Neural cell (in vitro differentiated cells): ENCODE results near the gene SLC22A23. TPM values are rescaled to one million over a fixed set of nuclear protein-coding genes. Genes with fewer than 3 reads are reported as not detected.

Source experiments
- H2AFZ ChIP-seq: fragments of 200-600, 300-800 bp; sonication (generic), shearing (Covaris generic); 2 replicates; pipeline ENCODE4 v1.6.0; 2014; ENCODE audit warnings: low read depth, mild to moderate bottlenecking, antibody characterized with exemption, low read length, moderate library complexity
- H3F3A ChIP-seq: fragments of 200-600 bp; shearing (Covaris generic); 2 replicates; pipeline ENCODE4 v1.6.1; 2016; ENCODE audit warnings: mild to moderate bottlenecking, moderate library complexity, mixed read lengths, antibody characterized with exemption, low read length; ENCODE audit not compliant: insufficient read depth, poor library complexity, severe bottlenecking
- H3K27ac ChIP-seq: fragments of 200-600, 300-800 bp; sonication (generic), shearing (Covaris generic); 2 replicates; pipeline ENCODE4 v1.5.1; 2014; ENCODE audit warnings: mild to moderate bottlenecking, low read length, moderate library complexity
- H3K27me3 ChIP-seq: fragments of 300-800, 200-600 bp; sonication (generic), shearing (Covaris generic); 2 replicates; pipeline ENCODE4 v1.6.0; 2014; ENCODE audit warnings: mild to moderate bottlenecking, low read depth, low read length, moderate library complexity; ENCODE audit not compliant: insufficient read depth
- H3K36me3 ChIP-seq: fragments of 300-800, 200-600 bp; sonication (generic), shearing (Covaris generic); 2 replicates; pipeline ENCODE4 v1.5.1; 2014; ENCODE audit warnings: mild to moderate bottlenecking, antibody characterized with exemption, low read length, moderate library complexity; ENCODE audit not compliant: insufficient read depth
- H3K4me2 ChIP-seq: fragments of 300-800, 200-600 bp; sonication (generic), shearing (Covaris generic); 2 replicates; pipeline ENCODE4 v1.6.0; 2014; ENCODE audit warnings: mild to moderate bottlenecking, low read length
- H3K4me3 ChIP-seq: fragments of 300-800, 200-600 bp; sonication (generic), shearing (Covaris generic); 2 replicates; pipeline ENCODE4 v1.5.1; 2014; ENCODE audit warnings: mild to moderate bottlenecking, low read length, moderate library complexity
- H3K79me2 ChIP-seq: fragments of 200-600 bp; shearing (Covaris generic); replicated peaks from 2 replicates; pipeline ENCODE4 v1.6.0; 2014; ENCODE audit warnings: mild to moderate bottlenecking, low read length, moderate library complexity; ENCODE audit not compliant: insufficient read depth
- H3K9ac ChIP-seq: fragments of 300-800, 200-600 bp; sonication (generic), shearing (Covaris generic); 2 replicates; pipeline ENCODE4 v1.6.1; 2016; ENCODE audit warnings: mild to moderate bottlenecking, low read length, mixed read lengths
- H3K9me2 ChIP-seq: fragments of 200-600 bp; shearing (Covaris generic); 2 replicates; pipeline ENCODE4 v1.6.1; 2016; ENCODE audit warnings: mild to moderate bottlenecking, low read length, mixed read lengths; ENCODE audit not compliant: insufficient read depth
- H3K9me3 ChIP-seq: fragments of 200-600, 300-800 bp; sonication (generic), shearing (Covaris generic); 2 replicates; pipeline ENCODE4 v1.6.1; 2016; ENCODE audit warnings: mild to moderate bottlenecking, mixed run types, low read length, moderate library complexity, mixed read lengths
- H4K20me1 ChIP-seq: fragments of 200-600 bp; shearing (Covaris generic); 2 replicates; pipeline ENCODE4 v1.6.1; 2016; ENCODE audit warnings: mild to moderate bottlenecking, mixed run types; ENCODE audit not compliant: insufficient read depth
- CTCF ChIP-seq: fragments of 450-650 bp; IDR thresholded peaks from 2 replicates; pipeline ENCODE4 v1.5.1; 2014; ENCODE audit warnings: antibody characterized with exemption, mild to moderate bottlenecking, moderate library complexity; ENCODE audit not compliant: poor library complexity, severe bottlenecking
- EP300 ChIP-seq: fragments of 450-650 bp; conservative IDR thresholded peaks from 2 replicates; pipeline ENCODE4 v1.6.1; 2014; ENCODE audit warnings: antibody characterized with exemption, mild to moderate bottlenecking, moderate library complexity; ENCODE audit not compliant: poor library complexity, severe bottlenecking
- EZH2 ChIP-seq: fragments of 200-600, 300-800 bp; shearing (Covaris generic), sonication (generic); IDR thresholded peaks from 2 replicates; pipeline ENCODE4 v1.6.1; 2014; ENCODE audit warnings: antibody characterized with exemption, low read length, borderline replicate concordance, mild to moderate bottlenecking; ENCODE audit not compliant: insufficient read depth, poor library complexity, severe bottlenecking
- MXI1 ChIP-seq: fragments of 450-650 bp; conservative IDR thresholded peaks from 2 replicates; pipeline ENCODE4 v1.6.1; 2014; ENCODE audit warnings: antibody characterized with exemption, mild to moderate bottlenecking; ENCODE audit not compliant: poor library complexity, severe bottlenecking
- POLR2AphosphoS5 ChIP-seq: IDR thresholded peaks from 2 replicates; pipeline ENCODE4 v1.6.1; 2012
- RAD21 ChIP-seq: fragments of 450-650 bp; conservative IDR thresholded peaks from 2 replicates; pipeline ENCODE4 v1.6.1; 2014; ENCODE audit warnings: antibody characterized with exemption, mild to moderate bottlenecking, moderate library complexity
- REST ChIP-seq: IDR thresholded peaks from 2 replicates; pipeline ENCODE4 v1.6.1; 2012; ENCODE audit warnings: borderline replicate concordance
- SMC3 ChIP-seq: fragments of 450-650 bp; conservative IDR thresholded peaks from 2 replicates; pipeline ENCODE4 v1.6.1; 2014; ENCODE audit warnings: antibody characterized with exemption, mild to moderate bottlenecking, moderate library complexity; ENCODE audit not compliant: poor library complexity
- TAF1 ChIP-seq: IDR thresholded peaks from 2 replicates; pipeline ENCODE4 v1.6.1; 2012; ENCODE audit warnings: low read depth
- polyA plus RNA-seq: library from polyadenylated mRNA; depleted of rRNA; stranded (reverse); fragments of >200 nt; gene quantifications from 2 replicates; pipeline ENCODE4 v1.2.3, GENCODE V29; 2014

SLC22A23 gene
- polyA plus RNA-seq, 1 donor from 2014 or later, result 8.8 TPM

GRCh38 chr6:3400162-3400561 is 56.7 kb downstream of the SLC22A23 start:
- no peaks in the 10 kb centered on the region for H3K9me3 ChIP-seq
- no peak overlapping the region for H3K4me2 ChIP-seq
- no peak overlapping the region for H3K27ac ChIP-seq
- no peak overlapping the region for H3K4me3 ChIP-seq
- TF ChIP-seq RAD21 (no peak), TAF1 (no peak), CTCF (no peak)
- no peak overlapping the region for H2AFZ ChIP-seq
- no peak overlapping the region for H3K9ac ChIP-seq
- no peaks in the 10 kb centered on the region for H3K9me2 ChIP-seq
- H4K20me1 ChIP-seq, result no peaks in the 10 kb centered on the region
- H3K36me3 ChIP-seq, result no peaks in the 10 kb centered on the region
- H3K27me3 ChIP-seq, result no peaks in the 10 kb centered on the region
- no peaks in the 10 kb centered on the region for H3K79me2 ChIP-seq
- H3F3A ChIP-seq, result no peaks in the 10 kb centered on the region

GRCh38 chr6:3398755-3399696 is 57.8 kb downstream of the SLC22A23 start:
- H3K27ac ChIP-seq, result no peak overlapping the region
- no peaks in the 10 kb centered on the region for H3F3A ChIP-seq
- H4K20me1 ChIP-seq, result no peaks in the 10 kb centered on the region
- H3K27me3 ChIP-seq, result no peaks in the 10 kb centered on the region
- H3K9me2 ChIP-seq, result no peaks in the 10 kb centered on the region
- H3K36me3 ChIP-seq, result no peaks in the 10 kb centered on the region
- no peak overlapping the region for H3K4me3 ChIP-seq
- no peak overlapping the region for H2AFZ ChIP-seq
- no peaks in the 10 kb centered on the region for H3K9me3 ChIP-seq
- H3K79me2 ChIP-seq, result no peaks in the 10 kb centered on the region
- H3K9ac ChIP-seq, result no peak overlapping the region
- no peak for TF ChIP-seq RAD21
- TF ChIP-seq POLR2AphosphoS5, result no peak
- TF ChIP-seq CTCF, result no peak
- no peak for TF ChIP-seq REST
- TF ChIP-seq EP300, result no peak
- no peak for TF ChIP-seq EZH2
- TF ChIP-seq SMC3, result no peak
- TF ChIP-seq MXI1, result no peak
- TF ChIP-seq TAF1, result no peak
- no peak overlapping the region for H3K4me2 ChIP-seq
